Measurements from ENCODE around the gene PSMG4. TPM values are rescaled to one million over a fixed set of nuclear protein-coding genes. Genes with fewer than 3 reads are reported as not detected.

Gene PSMG4
- total and polyA plus RNA-seq, 5 donors, result 7.9 to 16.7 (median 10.2) TPM

- Histone ChIP-seq H3K4me1 (ENCODE audit: control insufficient read depth, insufficient read depth, low read length) (no peaks in the 10 kb centered on the region), H3K9me3 (ENCODE audit: control insufficient read depth, low read length) (no peaks in the 10 kb centered on the region), H3K27me3 (ENCODE audit: control insufficient read depth, insufficient read depth) (no peaks in the 10 kb centered on the region), H3K4me3 (ENCODE audit: low read length) (no peak overlapping the region), H3K27ac (ENCODE audit: low read length) (no peak overlapping the region)
- DNase-seq (no peak), ATAC-seq (no peak)
- WGBS, result 94% methylated on average over 4 of the region's 4 CpGs
- intact Hi-C loops (cut with DNase I), result no loop called here
These were observed 37.2 kb upstream of the PSMG4 start for GRCh38 chr6:3221578-3221977.

- ATAC-seq (no peak), DNase-seq (no peak)
- no peaks in the 10 kb centered on the region for H3K4me1 ChIP-seq (ENCODE audit: control insufficient read depth, insufficient read depth, low read length)
- intact Hi-C loops (cut with DNase I), result no loop called here
- no peaks in the 10 kb centered on the region for H3K9me3 ChIP-seq (ENCODE audit: control insufficient read depth, low read length)
- H3K27ac ChIP-seq (ENCODE audit: low read length), result no peak overlapping the region
- WGBS, result 67% methylated on average over 4 of the region's 4 CpGs
- H3K4me3 ChIP-seq (ENCODE audit: low read length), result no peak overlapping the region
- H3K27me3 ChIP-seq (ENCODE audit: control insufficient read depth, insufficient read depth), result no peaks in the 10 kb centered on the region
These were observed 36.2 kb upstream of the PSMG4 start for GRCh38 chr6:3222506-3223038.

GRCh38 chr6:3226042-3226441 lies 32.7 kb upstream of the PSMG4 start:
- H3K4me3 ChIP-seq (ENCODE audit: low read length), result no peak overlapping the region
- no peaks in the 10 kb centered on the region for H3K27me3 ChIP-seq (ENCODE audit: control insufficient read depth, insufficient read depth)
- 95% methylated on average over 10 of the region's 10 CpGs for WGBS
- ATAC-seq (no peak), DNase-seq (no peak)
- H3K4me1 ChIP-seq (ENCODE audit: control insufficient read depth, insufficient read depth, low read length), result peaks cover 2% of the 10 kb centered on the region
- H3K27ac ChIP-seq (ENCODE audit: low read length), result no peak overlapping the region
- no peaks in the 10 kb centered on the region for H3K9me3 ChIP-seq (ENCODE audit: control insufficient read depth, low read length)
- intact Hi-C loops (cut with DNase I), result no loop called here

GRCh38 chr6:3226481-3227362 lies 32.0 kb upstream of the PSMG4 start:
- intact Hi-C loops (cut with DNase I), result no loop called here
- 5% methylated on average over 54 of the region's 54 CpGs for WGBS
- ATAC-seq, result peak in 1 of 2 donors; percentile 23
- Histone ChIP-seq H3K27me3 (ENCODE audit: control insufficient read depth, insufficient read depth) (no peaks in the 10 kb centered on the region), H3K9me3 (ENCODE audit: control insufficient read depth, low read length) (no peaks in the 10 kb centered on the region), H3K4me3 (ENCODE audit: low read length) (peak overlapping the region; percentile 48), H3K27ac (ENCODE audit: low read length) (no peak overlapping the region), H3K4me1 (ENCODE audit: control insufficient read depth, insufficient read depth, low read length) (peaks cover 2% of the 10 kb centered on the region)
- peak in 2 of 3 donors; percentile 60 to 67 for DNase-seq

GRCh38 chr6:3227363-3228045 lies 31.2 kb upstream of the PSMG4 start, which contains the start of gene TUBB2B:
Gene TUBB2B (minus strand): TSS chr6:3227653. CDS start chr6:3227543, 110 bp downstream.
- intact Hi-C loops (cut with DNase I), result no loop called here
- 1% methylated on average over 66 of the region's 66 CpGs for WGBS
- Histone ChIP-seq H3K27me3 (ENCODE audit: control insufficient read depth, insufficient read depth) (no peaks in the 10 kb centered on the region), H3K27ac (ENCODE audit: low read length) (no peak within 1 kb of the TSS), H3K4me1 (ENCODE audit: control insufficient read depth, insufficient read depth, low read length) (peaks cover 6% of the 10 kb centered on the region), H3K4me3 (ENCODE audit: low read length) (peak within 1 kb of the TSS; percentile 48), H3K9me3 (ENCODE audit: control insufficient read depth, low read length) (no peaks in the 10 kb centered on the region)
- peak; percentile 51 to 81 (median 69) for DNase-seq
- peak; percentile 58 to 63 for ATAC-seq

- Histone ChIP-seq H3K9me3 (ENCODE audit: control insufficient read depth, low read length) (no peaks in the 10 kb centered on the region), H3K4me1 (ENCODE audit: control insufficient read depth, insufficient read depth, low read length) (peaks cover 6% of the 10 kb centered on the region)
- WGBS, result 2% methylated on average over 38 of the region's 38 CpGs
These were observed 30.6 kb upstream of the PSMG4 start for GRCh38 chr6:3228046-3228671.

GRCh38 chr6:3228771-3229565 lies 29.8 kb upstream of the PSMG4 start:
- ATAC-seq (no peak), DNase-seq (peak in 1 of 3 donors; percentile 67)
- H3K9me3 ChIP-seq (ENCODE audit: control insufficient read depth, low read length), result no peaks in the 10 kb centered on the region
- WGBS, result 2% methylated on average over 62 of the region's 62 CpGs
- H3K4me3 ChIP-seq (ENCODE audit: low read length), result peak overlapping the region; percentile 48
- intact Hi-C loops (cut with DNase I), result no loop called here
- H3K27me3 ChIP-seq (ENCODE audit: control insufficient read depth, insufficient read depth), result no peaks in the 10 kb centered on the region
- H3K4me1 ChIP-seq (ENCODE audit: control insufficient read depth, insufficient read depth, low read length), result peaks cover 6% of the 10 kb centered on the region
- no peak overlapping the region for H3K27ac ChIP-seq (ENCODE audit: low read length)

More at GRCh38 chr6:3228046-3228671, 30.6 kb upstream of the PSMG4 start:
- intact Hi-C loops (cut with DNase I), result no loop called here
- DNase-seq (peak in 2 of 3 donors; percentile 65 to 70), ATAC-seq (no peak)
- Histone ChIP-seq H3K27ac (ENCODE audit: low read length) (no peak overlapping the region), H3K27me3 (ENCODE audit: control insufficient read depth, insufficient read depth) (no peaks in the 10 kb centered on the region), H3K4me3 (ENCODE audit: low read length) (peak overlapping the region; percentile 48)

- DNase-seq (peak in 2 of 3 donors; percentile 60 to 64), ATAC-seq (peak in 1 of 2 donors; percentile 12)
- Histone ChIP-seq H3K4me3 (ENCODE audit: low read length) (peak overlapping the region; percentile 48), H3K9me3 (ENCODE audit: control insufficient read depth, low read length) (no peaks in the 10 kb centered on the region), H3K4me1 (ENCODE audit: control insufficient read depth, insufficient read depth, low read length) (peaks cover 6% of the 10 kb centered on the region), H3K27me3 (ENCODE audit: control insufficient read depth, insufficient read depth) (no peaks in the 10 kb centered on the region), H3K27ac (ENCODE audit: low read length) (no peak overlapping the region)
- intact Hi-C loops (cut with DNase I), result loop anchor here in 1 of 4 donors (5.0 kb wide), 1 partner anchor 67 kb away; no protein-coding TSS in a partner anchor
- 7% methylated on average over 28 of the region's 28 CpGs for WGBS
These were observed 29.1 kb upstream of the PSMG4 start for GRCh38 chr6:3229566-3230178.

- ATAC-seq (no peak), DNase-seq (no peak)
- intact Hi-C loops (cut with DNase I), result loop anchor here in 1 of 4 donors (5.0 kb wide), 1 partner anchor 68 kb away; no protein-coding TSS in a partner anchor
- Histone ChIP-seq H3K9me3 (ENCODE audit: control insufficient read depth, low read length) (no peaks in the 10 kb centered on the region), H3K27me3 (ENCODE audit: control insufficient read depth, insufficient read depth) (no peaks in the 10 kb centered on the region), H3K27ac (ENCODE audit: low read length) (no peak overlapping the region), H3K4me3 (ENCODE audit: low read length) (peak overlapping the region; percentile 83), H3K4me1 (ENCODE audit: control insufficient read depth, insufficient read depth, low read length) (peaks cover 6% of the 10 kb centered on the region)
- 22% methylated on average over 11 of the region's 11 CpGs for WGBS
These were observed 28.4 kb upstream of the PSMG4 start for GRCh38 chr6:3230256-3230882.
